GM13976 (cell line): Measurements from ENCODE around the gene MSRB3.

Source experiments
- DNase-seq: peaks from one replicate; pipeline ENCODE4 v3.0.0; 2012; ENCODE audit warnings: low spot score
- CTCF ChIP-seq: IDR thresholded peaks from 2 replicates; pipeline ENCODE4 v1.5.1; 2012; ENCODE audit warnings: borderline replicate concordance, mild to moderate bottlenecking; ENCODE audit not compliant: insufficient read depth; ENCODE audit errors: extremely low read depth, missing control alignments, control extremely low read depth
- in situ Hi-C: fragments of 300-500 bp; cut with MboI; formaldehyde crosslinking; loops from one replicate; pipeline ENCODE4 v1.12.0; 2022; ENCODE audit warnings: low sequenced_read_pairs, mixed read lengths, inconsistent platforms; ENCODE audit not compliant: unreplicated experiment

The MSRB3 gene

DNA sequence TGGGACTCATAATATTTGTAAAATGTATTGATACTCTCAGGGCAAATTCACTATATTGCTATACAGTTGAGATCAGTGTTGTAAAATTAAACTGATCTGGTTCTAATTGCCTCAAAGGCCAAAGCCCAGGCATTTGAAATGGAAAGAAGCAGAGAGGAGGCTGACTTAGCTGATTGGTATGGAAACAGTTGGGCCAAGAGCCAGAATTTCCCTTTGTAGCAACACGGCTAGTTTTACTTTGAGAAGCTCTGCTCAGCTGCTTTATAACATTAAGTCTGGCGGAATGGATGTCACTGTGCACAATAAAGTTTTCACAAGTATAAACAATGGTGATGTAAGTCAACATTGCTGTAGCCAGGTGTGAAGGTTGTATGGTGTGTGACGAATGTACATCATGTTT, 186.4 kb downstream of the MSRB3 start:
- in situ Hi-C loops: no loop called here
- DNase-seq: no peak
- TF ChIP-seq CTCF: no peak

DNA sequence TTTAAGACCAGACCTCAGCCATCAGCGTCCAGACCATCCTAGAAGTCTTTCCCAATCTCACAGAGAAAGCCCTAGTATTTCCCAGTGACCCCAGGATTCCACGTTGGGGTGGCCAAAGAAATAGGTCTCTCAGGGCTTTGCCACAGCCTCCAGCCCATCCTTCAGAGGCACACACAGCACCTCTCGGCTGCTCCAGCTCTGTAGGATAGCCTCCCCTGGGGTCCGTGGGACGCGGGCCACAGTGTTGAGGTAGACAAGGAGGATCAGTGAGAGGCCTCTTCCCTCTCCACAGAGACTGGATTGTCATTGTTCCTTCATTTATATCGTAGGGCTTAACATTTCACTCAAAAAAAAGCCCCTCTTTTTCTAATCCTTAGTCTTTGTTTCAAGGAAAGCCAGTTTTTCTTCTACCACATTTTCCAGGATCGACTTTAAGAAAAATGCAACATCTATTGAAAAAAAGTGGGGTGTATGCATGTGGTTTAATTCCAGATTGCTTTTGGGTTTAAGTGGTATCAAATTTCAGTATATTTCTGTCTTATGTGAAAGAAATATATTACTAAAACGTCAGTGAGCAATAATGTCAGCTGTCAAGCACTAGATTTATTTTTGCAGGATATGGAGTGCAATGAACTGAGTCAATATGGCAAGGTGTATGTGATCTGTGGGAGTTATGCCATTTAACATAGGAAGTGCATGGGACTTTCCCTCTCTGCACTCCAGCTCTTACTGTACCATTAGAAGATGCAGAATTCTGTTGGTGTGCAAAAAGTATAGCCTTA, 187.5 kb downstream of the MSRB3 start:
- in situ Hi-C loops: no loop called here
- no peak for TF ChIP-seq CTCF
- no peak for DNase-seq

DNA sequence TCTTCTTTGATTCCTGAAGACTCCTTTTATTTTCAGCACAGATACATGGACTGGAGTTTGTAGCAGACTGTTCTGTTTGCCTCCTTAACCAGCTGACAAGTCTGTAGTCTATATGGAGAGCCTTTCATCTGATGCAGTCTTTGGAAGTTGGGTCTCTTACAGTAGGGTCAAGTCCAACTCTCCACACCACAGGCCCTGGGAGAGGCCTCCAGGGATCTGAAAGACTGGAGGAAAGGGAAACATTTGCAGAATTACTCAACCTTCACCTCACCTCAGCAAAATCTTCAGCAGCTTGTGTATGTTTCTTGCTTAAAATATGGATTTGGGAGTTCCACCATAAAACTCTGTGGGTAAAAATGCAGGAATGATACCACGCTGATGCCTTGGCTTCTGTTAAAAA, 188.4 kb downstream of the MSRB3 start:
- in situ Hi-C loops: no loop called here
- TF ChIP-seq CTCF: no peak
- DNase-seq: no peak

DNA sequence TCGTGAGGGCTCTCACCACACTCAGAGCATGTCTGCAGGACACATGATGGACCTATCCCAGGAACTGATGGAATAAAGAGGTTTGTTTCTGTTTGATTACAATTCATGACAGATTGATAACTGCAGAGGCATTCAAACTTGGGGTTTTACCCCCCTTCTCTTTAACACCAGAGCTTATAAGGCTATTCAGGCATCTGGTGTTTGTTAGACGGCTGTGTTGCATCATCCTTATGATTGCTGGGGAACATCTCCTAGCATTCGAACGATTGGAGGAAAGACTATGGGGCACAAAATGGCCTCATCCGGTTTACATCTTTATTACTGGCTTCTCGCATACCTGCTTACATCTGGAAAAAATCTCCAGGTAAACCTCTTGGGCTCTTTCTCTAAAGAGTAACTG, 191.8 kb downstream of the MSRB3 start:
- in situ Hi-C loops: no loop called here
- no peak for TF ChIP-seq CTCF
- no peak for DNase-seq

DNA sequence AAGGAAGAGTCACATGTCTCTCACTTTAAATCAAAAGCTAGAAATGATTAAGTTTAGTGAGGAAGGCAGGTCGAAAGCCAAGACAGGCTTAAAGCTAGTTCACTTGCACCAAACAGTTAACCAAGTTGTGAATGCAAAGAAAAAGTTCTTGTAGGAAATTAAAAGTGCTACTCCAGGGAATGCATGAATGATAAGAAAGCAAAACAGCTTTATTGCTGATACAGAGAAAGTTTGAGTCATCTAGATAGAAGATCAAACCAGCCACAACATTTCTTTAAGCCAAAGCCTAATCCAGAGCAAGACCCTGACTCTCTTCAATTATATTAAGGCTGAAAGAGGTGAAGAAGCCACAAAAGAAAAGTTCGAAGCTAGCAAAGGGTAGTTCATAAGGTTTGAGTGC, 193.6 kb downstream of the MSRB3 start:
- TF ChIP-seq CTCF: no peak
- in situ Hi-C loops: no loop called here
- DNase-seq: no peak

DNA sequence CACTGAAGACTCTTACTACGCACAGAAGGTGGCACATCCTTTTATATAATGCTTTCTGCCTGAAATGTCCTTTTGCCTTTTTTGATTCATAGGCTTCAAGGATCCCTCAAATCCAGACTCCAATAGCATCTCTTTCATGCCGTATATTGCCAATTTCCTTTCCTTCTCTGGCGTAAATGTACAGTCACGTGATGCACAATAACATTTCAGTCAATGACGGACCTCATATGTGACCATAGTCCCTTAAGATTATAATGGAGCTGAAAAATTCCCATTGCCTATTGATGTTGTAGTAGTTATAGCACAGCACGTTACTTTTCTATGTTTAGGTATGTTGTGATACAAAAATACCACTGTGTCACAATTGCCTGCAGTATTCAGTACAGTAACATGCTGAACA, 196.3 kb downstream of the MSRB3 start:
- no peak for DNase-seq
- in situ Hi-C loops: no loop called here
- TF ChIP-seq CTCF: no peak
